KG1 (cell line): ENCODE results near the gene RASA3.

Experiments used
- DNase-seq: peaks from one replicate; lab custom pipeline; 2025; lab: John Stamatoyannopoulos, UW

Gene RASA3

DNA sequence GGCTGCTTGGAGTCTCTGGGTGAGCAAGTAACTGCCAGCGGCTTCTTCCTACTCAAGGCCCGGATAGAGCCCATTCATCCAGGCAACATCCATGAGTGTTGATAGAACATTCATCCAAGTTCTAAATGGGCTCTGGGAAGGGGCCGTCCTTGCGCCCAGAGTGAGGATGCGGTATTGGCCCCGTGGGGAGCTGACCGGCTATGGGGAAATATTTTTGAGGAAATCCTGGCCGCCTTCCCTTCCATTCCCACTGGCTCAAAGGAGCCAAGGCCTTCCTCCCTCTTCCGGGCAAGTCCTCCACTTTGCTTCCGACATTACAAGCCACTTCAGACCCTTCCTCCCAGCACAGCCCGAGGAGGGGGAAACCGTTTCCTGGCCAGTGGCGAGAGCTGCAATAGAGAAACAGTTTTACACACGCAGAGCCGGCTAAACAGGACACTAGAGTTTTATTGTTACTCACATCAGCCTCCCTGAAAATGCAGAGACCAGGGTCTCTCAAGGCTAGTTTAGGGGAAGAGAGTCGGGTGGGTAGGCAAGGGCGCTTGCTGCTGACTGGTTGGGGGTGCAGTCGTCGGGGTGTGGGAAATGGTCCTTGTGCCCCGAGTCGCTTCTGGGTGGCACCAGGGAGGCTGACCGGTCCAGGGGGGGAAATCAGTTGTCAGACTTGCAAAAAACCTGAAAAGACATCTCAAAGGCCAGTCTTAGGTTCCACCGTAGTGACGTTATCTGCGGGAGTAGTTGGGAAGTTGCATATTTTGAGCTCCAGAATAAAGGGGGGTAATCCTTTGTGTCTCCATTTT is 196.1 kb downstream of the RASA3 start:
- DNase-seq, result no peak

GRCh38 chr13:113935001-113935844 is 197.2 kb downstream of the RASA3 start:
- DNase-seq, result no peak

DNA sequence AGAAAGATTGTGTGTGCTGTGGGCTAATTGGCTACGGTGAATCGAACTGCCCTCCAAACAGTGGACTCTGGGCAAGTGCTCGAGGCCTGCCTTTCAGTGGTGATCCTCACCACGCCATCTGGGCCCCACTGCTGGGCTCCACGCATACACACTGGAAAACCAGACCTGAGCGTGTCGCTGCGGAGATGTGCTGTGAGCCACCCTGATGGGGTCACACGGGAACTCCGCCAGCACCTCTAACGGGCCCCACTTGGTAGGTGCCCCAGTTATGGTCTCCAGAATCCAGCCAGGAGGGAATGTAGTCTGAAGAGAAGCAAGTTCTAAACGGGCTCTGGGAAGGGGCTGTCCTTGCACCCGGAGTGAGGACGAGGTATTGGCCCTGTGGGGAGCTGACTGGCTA is 197.8 kb downstream of the RASA3 start:
- no peak for DNase-seq

DNA sequence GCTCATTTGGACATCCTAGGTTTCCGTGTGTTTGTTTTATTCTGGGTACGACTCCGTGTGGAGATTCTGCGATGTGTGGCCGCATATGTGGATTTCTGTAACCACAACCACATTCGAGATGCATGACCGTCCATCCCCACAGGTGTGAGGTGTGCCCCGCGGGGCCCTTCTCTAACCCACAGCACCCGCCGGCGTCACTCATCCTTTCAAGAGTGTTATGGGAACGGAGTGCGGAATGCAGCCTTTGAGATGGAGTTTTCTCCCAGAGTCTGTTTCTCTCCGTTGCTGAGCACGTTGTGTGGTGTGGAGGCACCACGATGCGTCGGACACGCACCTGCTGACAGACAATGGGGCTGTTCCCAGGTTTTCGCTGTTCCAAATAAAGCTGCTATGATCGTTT is 198.5 kb downstream of the RASA3 start:
- DNase-seq, result no peak

DNA sequence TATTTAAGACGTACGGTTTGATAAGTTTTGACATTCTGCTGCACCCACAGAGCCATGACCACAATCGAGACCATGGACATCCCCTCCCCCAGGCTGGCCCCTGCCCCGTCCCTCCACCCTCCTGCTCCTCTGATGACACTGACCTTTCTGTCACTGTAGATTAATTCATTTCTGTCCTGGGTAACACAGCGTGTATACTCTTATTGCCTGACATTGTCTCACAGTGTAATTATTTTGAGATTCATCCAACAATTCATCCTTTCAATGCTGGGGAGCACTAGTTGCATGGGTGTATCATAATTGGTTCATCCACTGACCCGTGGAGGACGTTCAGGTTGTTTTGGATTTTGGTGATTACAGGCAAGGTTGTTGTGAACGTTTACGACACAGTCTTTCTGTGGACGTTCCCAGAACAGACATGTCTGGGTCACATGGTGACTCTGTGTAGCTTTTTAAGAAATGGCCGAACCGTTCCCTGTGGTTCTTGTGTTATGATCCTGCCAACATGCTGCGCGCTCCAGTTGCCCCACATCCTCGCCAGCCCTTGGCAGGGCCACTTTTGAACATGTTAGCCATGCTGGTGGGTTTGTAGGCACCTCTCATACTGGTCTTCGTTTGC is 200.5 kb downstream of the RASA3 start:
- DNase-seq, result no peak

DNA sequence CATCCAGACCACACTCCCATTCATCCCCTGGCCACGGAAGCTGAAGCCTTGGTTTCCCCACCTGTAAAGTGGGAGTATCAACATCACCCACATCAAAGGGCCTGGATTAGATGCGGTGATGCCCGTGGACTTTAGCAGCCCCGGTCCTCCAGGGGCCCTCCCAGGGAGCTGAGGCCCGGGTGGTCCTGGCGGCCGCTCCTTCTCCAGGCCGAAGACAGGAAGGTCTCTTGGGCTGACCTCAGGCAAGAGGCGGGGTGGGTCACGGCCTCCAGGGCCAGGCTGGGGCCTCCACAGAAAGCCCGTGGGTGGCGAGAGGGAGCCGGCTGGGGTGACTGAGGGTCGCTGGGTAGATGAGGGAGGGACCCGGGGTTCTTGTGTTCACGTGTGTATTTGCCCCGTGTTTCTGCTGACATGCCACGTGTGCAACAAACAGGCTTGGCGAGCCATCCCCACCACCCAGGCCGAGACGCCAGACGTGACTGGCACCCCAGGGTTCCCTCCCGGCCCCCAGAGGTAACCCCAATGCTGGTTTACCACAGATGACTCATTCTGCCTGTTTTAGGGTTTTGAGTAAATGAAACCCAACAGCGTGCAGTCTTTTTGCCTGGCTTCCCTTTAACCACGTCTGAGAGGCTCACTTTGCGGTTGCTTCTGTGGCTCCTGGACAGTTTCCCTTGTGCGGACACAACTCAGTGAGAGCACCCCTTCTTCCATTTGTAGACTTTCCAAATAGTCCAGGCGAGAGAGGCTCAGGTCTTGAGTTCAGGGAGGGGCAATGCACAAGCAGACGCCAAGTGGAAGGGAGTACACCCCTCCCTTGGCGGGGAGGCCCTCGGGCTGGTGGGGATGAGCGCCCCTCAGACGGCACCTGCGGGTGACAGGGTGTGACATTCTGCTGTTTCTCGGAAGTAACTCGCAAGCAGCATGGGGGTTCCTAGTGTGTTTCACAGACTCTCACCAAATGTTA is 201.5 kb downstream of the RASA3 start:
- no peak for DNase-seq

- no peak for DNase-seq
Measured at GRCh38 chr13:113929628-113930615, 202.5 kb downstream of the RASA3 start.

GRCh38 chr13:113928685-113929627 is 203.5 kb downstream of the RASA3 start:
- no peak for DNase-seq
